ENCODE data around the gene CCDC6.
"Not testable (repeated sequence)": the region's sequence is repeated elsewhere in the genome, so short reads cannot be mapped to it uniquely, and the experiment has no call there.

DNA sequence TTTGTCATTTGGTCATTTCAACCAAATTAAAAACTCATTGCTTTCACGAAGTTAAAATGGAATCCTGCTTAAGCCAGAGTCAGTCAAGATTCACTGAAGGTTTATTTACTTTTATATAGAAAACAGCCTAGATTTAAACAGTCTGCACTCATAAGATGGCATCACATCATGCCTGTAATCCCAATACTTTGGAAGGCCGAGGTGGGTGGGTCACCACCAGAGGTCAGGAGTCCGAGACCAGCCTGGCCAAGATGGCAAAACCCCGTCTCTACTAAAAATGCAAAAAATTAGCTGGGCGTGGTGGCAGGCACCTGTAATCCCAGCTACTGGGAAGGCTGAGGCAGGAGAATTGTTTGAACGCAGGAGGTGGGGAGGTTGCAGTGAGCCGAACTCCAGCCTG, 119.3 kb downstream of the CCDC6 start:
- TF ChIP-seq, protein P1, sequence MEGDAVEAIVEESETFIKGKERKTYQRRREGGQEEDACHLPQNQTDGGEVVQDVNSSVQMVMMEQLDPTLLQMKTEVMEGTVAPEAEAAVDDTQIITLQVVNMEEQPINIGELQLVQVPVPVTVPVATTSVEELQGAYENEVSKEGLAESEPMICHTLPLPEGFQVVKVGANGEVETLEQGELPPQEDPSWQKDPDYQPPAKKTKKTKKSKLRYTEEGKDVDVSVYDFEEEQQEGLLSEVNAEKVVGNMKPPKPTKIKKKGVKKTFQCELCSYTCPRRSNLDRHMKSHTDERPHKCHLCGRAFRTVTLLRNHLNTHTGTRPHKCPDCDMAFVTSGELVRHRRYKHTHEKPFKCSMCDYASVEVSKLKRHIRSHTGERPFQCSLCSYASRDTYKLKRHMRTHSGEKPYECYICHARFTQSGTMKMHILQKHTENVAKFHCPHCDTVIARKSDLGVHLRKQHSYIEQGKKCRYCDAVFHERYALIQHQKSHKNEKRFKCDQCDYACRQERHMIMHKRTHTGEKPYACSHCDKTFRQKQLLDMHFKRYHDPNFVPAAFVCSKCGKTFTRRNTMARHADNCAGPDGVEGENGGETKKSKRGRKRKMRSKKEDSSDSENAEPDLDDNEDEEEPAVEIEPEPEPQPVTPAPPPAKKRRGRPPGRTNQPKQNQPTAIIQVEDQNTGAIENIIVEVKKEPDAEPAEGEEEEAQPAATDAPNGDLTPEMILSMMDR (IDR thresholded peaks at IDR 0.05), result not testable (repeated sequence)
- TF ChIP-seq POLR2A (IDR thresholded peaks at IDR 0.05), result not testable (repeated sequence)
